ENCODE results near the gene APLN.
A peak's percentile ranks its signal among the peaks of the same experiment; 100 is the strongest.

The APLN gene

DNA sequence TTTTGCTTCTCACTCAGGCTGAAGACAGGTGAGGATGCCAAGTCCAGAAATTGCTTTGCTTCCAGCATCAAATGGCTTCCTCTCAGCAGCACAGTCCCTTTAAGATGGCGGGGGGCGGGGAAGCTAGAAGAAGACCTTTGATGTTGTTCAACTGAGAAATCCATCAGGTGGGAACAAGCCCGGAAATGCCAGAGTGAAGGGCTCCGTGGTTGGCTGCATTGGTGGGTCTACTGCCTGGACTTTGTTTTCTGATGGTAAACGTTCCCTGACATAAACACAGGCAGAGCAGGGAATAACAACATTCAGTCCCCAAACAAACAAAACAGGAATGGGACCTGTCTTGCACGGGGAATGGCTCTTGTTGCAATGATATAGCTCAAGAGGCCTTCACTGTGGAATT is 37.3 kb downstream of the APLN start:
- H3K27me3 ChIP-seq (replicated peaks in 2 of 5; ENCODE audit: control insufficient read depth in 4 of 5, insufficient read depth in 5 of 5, low read length in 4 of 5): no peaks in the 10 kb centered on the region
- H3K4me1 ChIP-seq (ENCODE audit: control extremely low read depth in 1 of 4, control insufficient read depth in 4 of 4, insufficient read depth in 4 of 4, low read length in 3 of 4): peaks cover 0 to 13% (median 8%) of the 10 kb centered on the region in 4 experiments
- POLR2A ChIA-PET: no interaction called here
- DNase-seq: no peak
- no peaks in the 10 kb centered on the region for H3K9me3 ChIP-seq (ENCODE audit: control extremely low read depth in 1 of 5, control insufficient read depth in 4 of 5, insufficient read depth in 2 of 5, low read depth in 1 of 5, low read length in 4 of 5)
- CTCF ChIA-PET: interaction anchor here (0.5 to 1.6 kb wide), 4 partner anchors 18 to 461 kb away, joined by 4 to 6 read pairs (median 4); no protein-coding TSS in a partner anchor
- no peaks in the 10 kb centered on the region for H3K36me3 ChIP-seq (ENCODE audit: control insufficient read depth in 4 of 4, insufficient read depth in 4 of 4, low read length in 3 of 4)
- no peak overlapping the region for H3K4me3 ChIP-seq (ENCODE audit: control insufficient read depth in 1 of 7, extremely low read depth in 1 of 7, insufficient read depth in 4 of 7, low read depth in 2 of 7, low read length in 6 of 7)
- WGBS (ENCODE audit: insufficient coverage): 86% methylated on average over 6 of the region's 6 CpGs
- H3K27ac ChIP-seq (ENCODE audit: insufficient read depth in 1 of 2, low read depth in 1 of 2, low read length in 2 of 2, poor library complexity in 1 of 2, severe bottlenecking in 2 of 2): no peak overlapping the region

DNA sequence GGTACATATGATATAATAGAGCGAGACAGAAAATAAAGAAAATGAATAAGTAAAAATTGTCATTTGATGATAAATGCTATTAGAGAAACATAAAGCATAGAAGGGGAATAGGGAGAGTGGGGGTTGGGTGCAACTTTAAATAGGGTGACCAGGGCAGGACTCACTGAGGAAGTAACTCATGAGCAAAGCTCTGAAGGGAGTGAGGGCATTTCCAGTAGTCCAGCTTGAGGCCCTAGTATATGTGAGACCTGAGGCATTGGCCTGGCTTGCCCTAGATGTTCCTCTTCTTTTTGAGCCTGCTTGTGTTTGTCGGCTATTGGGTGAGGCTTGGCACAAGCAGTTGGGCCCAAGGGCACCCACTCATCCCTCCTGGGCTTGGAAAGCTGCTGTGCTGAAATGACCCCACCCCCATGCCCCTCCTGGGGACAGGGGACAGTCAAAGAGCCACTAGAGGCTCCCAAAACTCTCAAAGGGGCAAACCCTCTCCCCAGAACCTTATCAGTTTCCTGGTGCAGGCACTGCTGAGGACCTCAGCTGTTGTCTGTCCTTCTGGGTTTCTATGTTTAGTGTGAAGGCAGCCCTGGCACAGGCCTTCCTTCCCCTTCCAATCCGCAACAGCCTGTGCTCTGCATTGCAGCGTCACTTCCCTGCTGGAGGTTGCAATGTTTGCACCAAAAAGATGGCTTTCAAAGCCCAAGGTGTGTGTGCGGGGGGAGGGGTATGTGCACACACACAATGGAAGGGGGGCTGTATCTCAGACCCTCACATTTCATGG is 40.1 kb downstream of the APLN start:
- CTCF ChIA-PET: interaction anchor here (1.5 to 2.3 kb wide), 2 partner anchors 12 to 17 kb away, joined by 3 to 9 read pairs; no protein-coding TSS in a partner anchor
- WGBS (ENCODE audit: insufficient coverage): 57% methylated on average over 4 of the region's 5 CpGs
- POLR2A ChIA-PET: no interaction called here

DNA sequence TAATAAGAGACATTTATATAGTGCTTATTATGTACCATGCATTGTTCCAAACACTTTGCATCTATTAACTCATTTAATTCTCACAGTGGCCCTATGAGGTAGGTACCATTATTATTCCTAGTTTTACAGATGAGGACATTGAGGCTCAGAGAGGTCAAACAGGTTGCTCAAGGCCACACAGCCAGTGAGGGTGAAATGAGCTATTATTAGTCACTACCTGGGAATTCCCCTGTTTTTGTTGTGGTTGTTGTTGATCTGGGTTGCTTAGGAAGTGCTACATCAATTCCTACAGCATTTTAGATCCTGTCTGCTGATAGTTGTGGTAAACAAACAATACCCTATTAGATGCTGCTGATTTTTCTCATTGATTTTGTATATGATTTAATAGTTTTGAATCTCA is 41.2 kb downstream of the APLN start:
- CTCF ChIA-PET: no interaction called here
- Histone ChIP-seq H3K9me3 (ENCODE audit: control extremely low read depth in 1 of 5, control insufficient read depth in 4 of 5, insufficient read depth in 2 of 5, low read depth in 1 of 5, low read length in 4 of 5) (no peaks in the 10 kb centered on the region), H3K36me3 (ENCODE audit: control insufficient read depth in 4 of 4, insufficient read depth in 4 of 4, low read length in 3 of 4) (no peaks in the 10 kb centered on the region), H3K27ac (ENCODE audit: insufficient read depth in 1 of 2, low read depth in 1 of 2, low read length in 2 of 2, poor library complexity in 1 of 2, severe bottlenecking in 2 of 2) (no peak overlapping the region), H3K4me1 (ENCODE audit: control extremely low read depth in 1 of 4, control insufficient read depth in 4 of 4, insufficient read depth in 4 of 4, low read length in 3 of 4) (peaks cover 0 to 13% (median 8%) of the 10 kb centered on the region in 4 experiments), H3K27me3 (replicated peaks in 2 of 5; ENCODE audit: control insufficient read depth in 4 of 5, insufficient read depth in 5 of 5, low read length in 4 of 5) (no peaks in the 10 kb centered on the region), H3K4me3 (ENCODE audit: control insufficient read depth in 1 of 7, extremely low read depth in 1 of 7, insufficient read depth in 4 of 7, low read depth in 2 of 7, low read length in 6 of 7) (no peak overlapping the region)
- POLR2A ChIA-PET: no interaction called here
- DNase-seq: peak in 2 of 3 donors; percentile 43 to 49

More for the DNA sequence above, 40.1 kb downstream of the APLN start:
- H3K4me1 ChIP-seq (ENCODE audit: control extremely low read depth in 1 of 4, control insufficient read depth in 4 of 4, insufficient read depth in 4 of 4, low read length in 3 of 4): peaks cover 0 to 13% (median 8%) of the 10 kb centered on the region in 4 experiments
- H3K36me3 ChIP-seq (ENCODE audit: control insufficient read depth in 4 of 4, insufficient read depth in 4 of 4, low read length in 3 of 4): no peaks in the 10 kb centered on the region
- H3K9me3 ChIP-seq (ENCODE audit: control extremely low read depth in 1 of 5, control insufficient read depth in 4 of 5, insufficient read depth in 2 of 5, low read depth in 1 of 5, low read length in 4 of 5): no peaks in the 10 kb centered on the region
- H3K27me3 ChIP-seq (replicated peaks in 2 of 5; ENCODE audit: control insufficient read depth in 4 of 5, insufficient read depth in 5 of 5, low read length in 4 of 5): no peaks in the 10 kb centered on the region
- DNase-seq: peak in 2 of 3 donors; percentile 46 to 59
- H3K27ac ChIP-seq (ENCODE audit: insufficient read depth in 1 of 2, low read depth in 1 of 2, low read length in 2 of 2, poor library complexity in 1 of 2, severe bottlenecking in 2 of 2): peak overlapping the region; percentile 13 to 29
- no peak overlapping the region for H3K4me3 ChIP-seq (ENCODE audit: control insufficient read depth in 1 of 7, extremely low read depth in 1 of 7, insufficient read depth in 4 of 7, low read depth in 2 of 7, low read length in 6 of 7)

DNA sequence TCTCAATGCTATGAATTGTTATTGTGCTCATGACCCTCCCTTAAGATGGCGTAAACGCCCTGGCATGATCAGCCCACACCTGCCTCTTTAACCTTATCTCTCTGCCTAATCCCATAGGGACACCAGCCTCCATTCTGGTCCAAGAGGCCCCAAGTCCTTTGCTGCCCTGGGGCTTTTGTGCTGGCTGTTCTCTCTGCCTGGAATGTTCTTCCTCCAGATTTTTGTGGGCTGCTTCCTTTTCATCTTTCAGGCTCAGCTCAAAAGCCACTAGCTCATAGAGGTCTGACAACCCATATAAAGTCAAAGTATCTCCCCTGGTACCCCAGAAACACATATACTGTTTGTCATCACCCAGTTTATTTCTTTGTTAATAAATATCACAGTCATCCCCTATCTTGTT is 42.4 kb downstream of the APLN start:
- WGBS (ENCODE audit: insufficient coverage): no CpG with 5 or more reads among the region's 2 CpGs
- no peaks in the 10 kb centered on the region for H3K27me3 ChIP-seq (replicated peaks in 2 of 5; ENCODE audit: control insufficient read depth in 4 of 5, insufficient read depth in 5 of 5, low read length in 4 of 5)
- no peaks in the 10 kb centered on the region for H3K36me3 ChIP-seq (ENCODE audit: control insufficient read depth in 4 of 4, insufficient read depth in 4 of 4, low read length in 3 of 4)
- ChIA-PET CTCF (no interaction called here), POLR2A (no interaction called here)
- peaks cover 0 to 13% (median 8%) of the 10 kb centered on the region in 4 experiments for H3K4me1 ChIP-seq (ENCODE audit: control extremely low read depth in 1 of 4, control insufficient read depth in 4 of 4, insufficient read depth in 4 of 4, low read length in 3 of 4)
- H3K27ac ChIP-seq (ENCODE audit: insufficient read depth in 1 of 2, low read depth in 1 of 2, low read length in 2 of 2, poor library complexity in 1 of 2, severe bottlenecking in 2 of 2): no peak overlapping the region
- no peaks in the 10 kb centered on the region for H3K9me3 ChIP-seq (ENCODE audit: control extremely low read depth in 1 of 5, control insufficient read depth in 4 of 5, insufficient read depth in 2 of 5, low read depth in 1 of 5, low read length in 4 of 5)
- H3K4me3 ChIP-seq (ENCODE audit: control insufficient read depth in 1 of 7, extremely low read depth in 1 of 7, insufficient read depth in 4 of 7, low read depth in 2 of 7, low read length in 6 of 7): no peak overlapping the region
- no peak for DNase-seq

DNA sequence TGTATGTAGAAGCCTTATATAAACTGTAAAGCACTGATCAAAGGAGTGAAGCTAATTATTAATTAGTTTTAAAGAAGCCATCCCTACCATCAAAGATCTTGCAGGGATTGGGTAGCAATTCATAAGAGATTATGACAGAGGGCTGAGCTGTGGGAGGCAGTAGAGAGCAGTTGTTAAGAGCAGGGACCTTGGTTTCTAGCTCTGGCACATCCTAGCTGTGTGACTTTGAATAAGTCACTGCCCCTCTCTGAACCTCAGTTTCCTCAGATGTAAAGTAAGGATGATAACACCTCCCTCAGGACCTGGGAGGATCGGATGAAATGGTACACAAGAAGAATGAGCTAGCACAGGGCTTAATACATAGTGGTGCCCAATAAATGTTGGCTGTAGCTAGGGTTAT is 45.4 kb downstream of the APLN start:
- no peaks in the 10 kb centered on the region for H3K9me3 ChIP-seq (ENCODE audit: control extremely low read depth in 1 of 5, control insufficient read depth in 4 of 5, insufficient read depth in 2 of 5, low read depth in 1 of 5, low read length in 4 of 5)
- whole genome bisulfite sequencing (ENCODE audit: insufficient coverage): 83% methylated on average over 1 of the region's 1 CpG
- peaks cover 0 to 8% (median 6%) of the 10 kb centered on the region in 4 experiments for H3K4me1 ChIP-seq (ENCODE audit: control extremely low read depth in 1 of 4, control insufficient read depth in 4 of 4, insufficient read depth in 4 of 4, low read length in 3 of 4)
- H3K36me3 ChIP-seq (ENCODE audit: control insufficient read depth in 4 of 4, insufficient read depth in 4 of 4, low read length in 3 of 4): no peaks in the 10 kb centered on the region
- H3K4me3 ChIP-seq (ENCODE audit: control insufficient read depth in 1 of 7, extremely low read depth in 1 of 7, insufficient read depth in 4 of 7, low read depth in 2 of 7, low read length in 6 of 7): no peak overlapping the region
- ChIA-PET POLR2A (no interaction called here), CTCF (interaction anchor here (1.0 to 4.4 kb wide), 10 partner anchors 15 to 213 kb away, joined by 3 to 24 read pairs (median 3); no protein-coding TSS in a partner anchor)
- no peak for DNase-seq
- H3K27ac ChIP-seq (ENCODE audit: insufficient read depth in 1 of 2, low read depth in 1 of 2, low read length in 2 of 2, poor library complexity in 1 of 2, severe bottlenecking in 2 of 2): no peak overlapping the region
- no peaks in the 10 kb centered on the region for H3K27me3 ChIP-seq (replicated peaks in 2 of 5; ENCODE audit: control insufficient read depth in 4 of 5, insufficient read depth in 5 of 5, low read length in 4 of 5)

DNA sequence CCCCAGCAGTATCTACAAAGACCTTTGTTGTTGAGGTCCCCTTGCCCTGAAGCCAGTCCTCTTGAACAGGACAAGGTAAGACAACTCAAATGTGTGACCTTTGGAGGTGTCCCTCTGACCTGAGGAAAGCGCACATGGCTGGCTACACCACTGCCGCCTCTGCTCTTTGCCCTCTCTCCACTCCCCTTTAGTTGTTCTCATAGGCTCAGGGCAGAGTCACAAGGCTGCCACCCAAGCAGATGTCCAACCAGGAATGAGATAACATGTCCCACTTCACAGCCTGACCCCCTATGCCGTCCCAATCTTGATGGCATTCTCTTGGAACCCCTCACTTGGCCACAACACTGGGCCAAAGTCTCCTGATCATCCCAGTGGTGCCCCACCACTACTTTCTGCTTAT is 46.3 kb downstream of the APLN start:
- Histone ChIP-seq H3K4me1 (ENCODE audit: control extremely low read depth in 1 of 4, control insufficient read depth in 4 of 4, insufficient read depth in 4 of 4, low read length in 3 of 4) (peaks cover 0 to 14% (median 12%) of the 10 kb centered on the region in 4 experiments), H3K27me3 (replicated peaks in 2 of 5; ENCODE audit: control insufficient read depth in 4 of 5, insufficient read depth in 5 of 5, low read length in 4 of 5) (no peaks in the 10 kb centered on the region), H3K36me3 (ENCODE audit: control insufficient read depth in 4 of 4, insufficient read depth in 4 of 4, low read length in 3 of 4) (no peaks in the 10 kb centered on the region), H3K4me3 (ENCODE audit: control insufficient read depth in 1 of 7, extremely low read depth in 1 of 7, insufficient read depth in 4 of 7, low read depth in 2 of 7, low read length in 6 of 7) (no peak overlapping the region), H3K27ac (ENCODE audit: insufficient read depth in 1 of 2, low read depth in 1 of 2, low read length in 2 of 2, poor library complexity in 1 of 2, severe bottlenecking in 2 of 2) (no peak overlapping the region), H3K9me3 (ENCODE audit: control extremely low read depth in 1 of 5, control insufficient read depth in 4 of 5, insufficient read depth in 2 of 5, low read depth in 1 of 5, low read length in 4 of 5) (no peaks in the 10 kb centered on the region)
- ChIA-PET POLR2A (no interaction called here), CTCF (interaction anchor here (0.9 to 4.4 kb wide), 12 partner anchors 14 to 223 kb away, joined by 3 to 24 read pairs (median 4); no protein-coding TSS in a partner anchor)
- WGBS (ENCODE audit: insufficient coverage): 100% methylated on average over 2 of the region's 3 CpGs
- DNase-seq: no peak

DNA sequence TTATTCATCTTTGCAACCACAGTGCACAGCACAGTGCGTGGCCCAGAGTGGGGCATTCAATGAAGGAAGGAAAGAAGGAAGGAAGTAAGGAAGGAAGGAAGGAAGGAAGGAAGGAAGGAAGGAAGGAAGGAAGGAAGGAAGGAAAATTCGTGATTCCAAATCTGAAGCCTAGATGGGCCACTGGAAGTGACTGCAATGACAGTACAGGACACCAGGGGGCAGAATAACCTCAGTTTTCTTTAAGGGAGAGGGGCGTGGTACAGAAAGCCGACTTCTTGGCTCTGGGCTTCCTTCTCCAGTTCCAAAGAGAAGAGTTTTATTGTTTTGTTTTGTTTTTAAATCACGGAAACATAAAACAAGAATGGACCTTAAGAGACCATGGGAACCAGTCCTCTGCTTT is 47.8 kb downstream of the APLN start:
- no peaks in the 10 kb centered on the region for H3K9me3 ChIP-seq (ENCODE audit: control extremely low read depth in 1 of 5, control insufficient read depth in 4 of 5, insufficient read depth in 2 of 5, low read depth in 1 of 5, low read length in 4 of 5)
- WGBS (ENCODE audit: insufficient coverage): 6% methylated on average over 4 of the region's 5 CpGs
- peaks cover 0 to 14% (median 12%) of the 10 kb centered on the region in 4 experiments for H3K4me1 ChIP-seq (ENCODE audit: control extremely low read depth in 1 of 4, control insufficient read depth in 4 of 4, insufficient read depth in 4 of 4, low read length in 3 of 4)
- no peak overlapping the region for H3K4me3 ChIP-seq (ENCODE audit: control insufficient read depth in 1 of 7, extremely low read depth in 1 of 7, insufficient read depth in 4 of 7, low read depth in 2 of 7, low read length in 6 of 7)
- no peak overlapping the region for H3K27ac ChIP-seq (ENCODE audit: insufficient read depth in 1 of 2, low read depth in 1 of 2, low read length in 2 of 2, poor library complexity in 1 of 2, severe bottlenecking in 2 of 2)
- H3K36me3 ChIP-seq (ENCODE audit: control insufficient read depth in 4 of 4, insufficient read depth in 4 of 4, low read length in 3 of 4): no peaks in the 10 kb centered on the region
- ChIA-PET POLR2A (no interaction called here), CTCF (interaction anchor here (3.4 to 4.4 kb wide), 2 partner anchors 119 to 146 kb away, joined by 19 to 24 read pairs; no protein-coding TSS in a partner anchor)
- H3K27me3 ChIP-seq (replicated peaks in 2 of 5; ENCODE audit: control insufficient read depth in 4 of 5, insufficient read depth in 5 of 5, low read length in 4 of 5): no peaks in the 10 kb centered on the region
- DNase-seq: peak; percentile 58 to 87 (median 78)
